GM23248 (cell line): Measurements from ENCODE around the gene ROR1.

Experiments used
- EZH2 ChIP-seq: fragments of 200-600 bp; sonication (generic); IDR thresholded peaks from 2 replicates; pipeline ENCODE4 v1.6.1; 2018; ENCODE audit warnings: antibody characterized with exemption, mild to moderate bottlenecking; ENCODE audit not compliant: insufficient read depth, poor library complexity, severe bottlenecking
- EZH2phosphoT487 ChIP-seq: fragments of 200-600 bp; sonication (generic); IDR thresholded peaks from 2 replicates; pipeline ENCODE4 v1.6.1; 2018; ENCODE audit warnings: antibody characterized with exemption, moderate library complexity, mild to moderate bottlenecking, low read depth; ENCODE audit not compliant: insufficient read depth

GRCh38 chr1:63946866-63947491, 173.2 kb downstream of the ROR1 start:
- TF ChIP-seq EZH2phosphoT487 (no peak), EZH2 (no peak)
